HepG2 (cell line): Measurements from ENCODE around the gene SETD1A. TPM values are rescaled to one million over a fixed set of nuclear protein-coding genes. Genes with fewer than 3 reads are reported as not detected.
A peak's percentile ranks its signal among the peaks of the same experiment; 100 is the strongest.

ENCODE experiments used
- AFF4 ChIP-seq: sonication (generic); formaldehyde crosslinking; IDR thresholded peaks from 2 replicates; pipeline ENCODE4 v1.4.0; 2020; ENCODE audit warnings: missing genetic modification reagents
- CREB1 ChIP-seq, 2 experiments: fragments of 450-650 bp in 1 of 2; IDR thresholded peaks; 2 replicates each; pipeline ENCODE4 v1.6.1; 2016 to 2017; ENCODE audit warnings: control low read depth in 1 of 2, mild to moderate bottlenecking in 1 of 2, missing compliant biosample characterization in 1 of 2, missing genetic modification characterization in 1 of 2
- GABPA ChIP-seq, 2 experiments: IDR thresholded peaks; 2 replicates each; pipeline ENCODE4 v1.6.1; 2011 to 2016; ENCODE audit warnings: low read depth in 2 of 2, low read length in 1 of 2, missing biosample characterization in 1 of 2, missing genetic modification characterization in 1 of 2
- HIVEP1 ChIP-seq: sonication (generic); formaldehyde crosslinking; IDR thresholded peaks from 2 replicates; pipeline ENCODE4 v1.4.0; 2020; ENCODE audit warnings: mild to moderate bottlenecking, missing genetic modification reagents
- KDM2A ChIP-seq: sonication (generic); formaldehyde crosslinking; IDR thresholded peaks from 2 replicates; pipeline ENCODE4 v1.4.0; 2020; ENCODE audit warnings: low read depth, missing genetic modification reagents, borderline replicate concordance
- ONECUT2 ChIP-seq: sonication (generic); formaldehyde crosslinking; IDR thresholded peaks from 2 replicates; pipeline ENCODE4 v1.4.0; 2020; ENCODE audit warnings: missing genetic modification reagents
- POGZ ChIP-seq: sonication (generic); formaldehyde crosslinking; IDR thresholded peaks from 2 replicates; pipeline ENCODE4 v1.4.0; 2020; ENCODE audit warnings: mild to moderate bottlenecking, missing genetic modification reagents
- SMAD1 ChIP-seq: sonication (generic); formaldehyde crosslinking; IDR thresholded peaks from 2 replicates; pipeline ENCODE4 v1.4.0; 2020; ENCODE audit warnings: missing genetic modification reagents, low read depth, mild to moderate bottlenecking, borderline replicate concordance
- SPEN ChIP-seq: sonication (generic); formaldehyde crosslinking; IDR thresholded peaks from 2 replicates; pipeline ENCODE4 v1.5.1; 2020; ENCODE audit warnings: low read depth, mild to moderate bottlenecking, missing genetic modification reagents
- SRSF9 ChIP-seq: fragments of 200-400 bp; formaldehyde crosslinking; IDR thresholded peaks from 2 replicates; pipeline ENCODE4 v1.6.1; 2018; ENCODE audit warnings: borderline replicate concordance, mild to moderate bottlenecking, low read depth, low read length; ENCODE audit not compliant: insufficient read depth, poor library complexity, severe bottlenecking
- TCF7L2 ChIP-seq: IDR thresholded peaks from 2 replicates; pipeline ENCODE4 v1.6.1; 2011; ENCODE audit warnings: mild to moderate bottlenecking, low read depth, low read length, moderate library complexity
- THAP7 ChIP-seq: sonication (generic); formaldehyde crosslinking; IDR thresholded peaks from 2 replicates; pipeline ENCODE4 v1.8.1; 2023; ENCODE audit warnings: mild to moderate bottlenecking, missing genetic modification reagents
- YEATS2 ChIP-seq: sonication (generic); formaldehyde crosslinking; IDR thresholded peaks from 2 replicates; pipeline ENCODE4 v1.4.0; 2020; ENCODE audit warnings: missing genetic modification reagents, borderline replicate concordance
- ZFP1 ChIP-seq: IDR thresholded peaks from 2 replicates; pipeline ENCODE4 v1.6.1; 2016
- ZNF280D ChIP-seq: sonication (generic); formaldehyde crosslinking; IDR thresholded peaks from 2 replicates; pipeline ENCODE4 v1.5.1; 2020; ENCODE audit warnings: mild to moderate bottlenecking, missing genetic modification reagents
- ZNF282 ChIP-seq: fragments of 450-650 bp; IDR thresholded peaks from 2 replicates; pipeline ENCODE4 v1.6.1; 2018; ENCODE audit not compliant: partially characterized antibody
- ZNF317 ChIP-seq: sonication (generic); formaldehyde crosslinking; IDR thresholded peaks from 2 replicates; pipeline ENCODE4 v1.5.0; 2020; ENCODE audit warnings: mild to moderate bottlenecking, missing genetic modification reagents
- ZNF562 ChIP-seq: sonication (generic); formaldehyde crosslinking; IDR thresholded peaks from 2 replicates; pipeline ENCODE4 v1.8.0; 2022; ENCODE audit warnings: missing genetic modification reagents, borderline replicate concordance
- ZNF709 ChIP-seq: sonication (generic); formaldehyde crosslinking; IDR thresholded peaks from 2 replicates; pipeline ENCODE4 v1.5.0; 2020; ENCODE audit warnings: mild to moderate bottlenecking, missing genetic modification reagents
- ZNF776 ChIP-seq: sonication (generic); formaldehyde crosslinking; IDR thresholded peaks from 2 replicates; pipeline ENCODE4 v1.4.0; 2020; ENCODE audit warnings: mild to moderate bottlenecking, missing genetic modification reagents
- ZNF841 ChIP-seq: sonication (generic); formaldehyde crosslinking; IDR thresholded peaks from 2 replicates; pipeline ENCODE4 v1.8.1; 2023; ENCODE audit warnings: missing genetic modification reagents, borderline replicate concordance
- ZNF879 ChIP-seq: sonication (generic); formaldehyde crosslinking; IDR thresholded peaks from 2 replicates; pipeline ENCODE4 v1.8.1; 2023; ENCODE audit warnings: missing genetic modification reagents
- polyA plus RNA-seq, 8 experiments: library from polyadenylated mRNA; depleted of rRNA in 3 of 8; stranded (reverse) in 7 of 8; unstranded in 1 of 8; fragments of >200 nt; fragmentation: Illumina TruSeq in 4 of 8; extraction: Trizol in 4 of 8; gene quantifications; 2 replicates each; pipeline versions ENCODE4 v1.2.1 to v1.2.3, GENCODE V29; 2011 to 2016; ENCODE audit warnings: low read depth in 4 of 8, missing spikeins in 1 of 8, mixed read lengths in 1 of 8; ENCODE audit not compliant: insufficient read depth in 1 of 8
- total RNA-seq, 5 experiments: library from RNA; depleted of rRNA; stranded (reverse); fragments of >200 nt; fragmentation: Illumina TruSeq; extraction: Trizol; gene quantifications; 2 replicates each; pipeline ENCODE4 v1.2.3, GENCODE V29; 2016; ENCODE audit warnings: low read depth in 1 of 5

The SETD1A gene
- total and polyA plus RNA-seq, 2 of the 13 experiments (the other 11 are each of a cell fraction or from before 2014, with no cell fraction given) = 3.8 to 5.6 TPM

DNA sequence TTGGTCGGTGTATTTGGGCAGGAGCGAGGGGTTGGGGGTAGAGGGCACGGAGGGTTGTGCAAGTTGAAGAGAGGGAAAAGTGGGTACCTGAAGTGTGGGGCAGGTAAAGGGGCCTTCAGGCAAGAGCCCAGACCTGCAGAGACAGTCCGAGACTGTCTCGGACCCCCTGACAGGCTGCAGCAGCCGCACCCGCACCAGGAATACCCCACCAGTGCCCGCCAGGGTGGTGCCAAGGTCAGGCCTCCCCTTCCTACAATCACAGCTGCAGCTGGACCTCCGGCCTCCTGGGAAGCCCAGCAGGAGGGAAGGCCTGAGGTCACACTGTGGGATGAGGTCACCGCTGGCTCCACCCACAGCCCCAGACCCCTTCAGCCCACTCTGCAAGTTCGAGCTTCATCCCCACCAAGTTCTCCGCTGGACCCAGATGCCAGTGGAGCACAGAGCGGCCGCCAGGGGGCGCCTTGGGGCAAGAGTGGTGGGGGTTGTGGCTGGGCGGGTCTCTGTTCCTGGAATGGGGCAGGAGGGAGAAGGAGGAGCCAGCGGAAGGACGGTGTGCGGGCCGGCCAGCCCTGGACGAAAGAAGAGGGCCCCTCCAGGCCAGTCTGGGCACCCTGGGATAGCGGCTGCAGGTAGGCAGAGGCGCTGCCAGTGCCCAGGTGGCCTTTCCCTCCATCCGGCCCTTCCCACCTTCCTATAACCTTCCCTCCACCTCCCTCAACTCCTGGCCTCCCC, 27.3 kb downstream of the SETD1A start, which contains the start of gene HSD3B7 (continued):
- TF ChIP-seq SRSF9 (no peak), KDM2A (CRISPR knock-in tag) (peak; percentile 91), AFF4 (CRISPR knock-in tag) (no peak), ONECUT2 (CRISPR knock-in tag) (no peak), ZNF562 (CRISPR knock-in tag) (no peak), POGZ (CRISPR knock-in tag) (0 out of 2 replicates have a peak, but pooled peaks have one; percentile 13), ZNF879 (CRISPR knock-in tag) (no peak), THAP7 (CRISPR knock-in tag) (no peak), HIVEP1 (no peak), ZNF776 (CRISPR knock-in tag) (0 out of 2 replicates have a peak, but pooled peaks have one; percentile 49), SPEN (CRISPR knock-in tag) (no peak; the same call in 1 of the 2 replicates), ZNF280D (CRISPR knock-in tag) (no peak), ZNF709 (CRISPR knock-in tag) (0 out of 2 replicates have a peak, but pooled peaks have one; percentile 60), ZFP1 (CRISPR knock-in tag) (0 out of 2 replicates have a peak, but pooled peaks have one; percentile 20), CREB1 (IDR thresholded peaks at IDR 0.05) (no peak), CREB1 (CRISPR knock-in tag; IDR thresholded peaks at IDR 0.05) (no peak), GABPA (IDR thresholded peaks at IDR 0.05; ENCODE audit: low read depth, low read length) (no peak), GABPA (CRISPR knock-in tag; IDR thresholded peaks at IDR 0.05; ENCODE audit: low read depth) (peak; percentile 61), TCF7L2 (no peak), ZNF282 (no peak), ZNF841 (no peak), SMAD1 (CRISPR knock-in tag) (0 out of 2 replicates have a peak, but pooled peaks have one; percentile 66), YEATS2 (CRISPR knock-in tag) (peak; percentile 74), ZNF317 (CRISPR knock-in tag) (0 out of 2 replicates have a peak, but pooled peaks have one; percentile 34)
